Activated naive CD8-positive, alpha-beta T cell treated with anti-CD3 and anti-CD28 coated beads for 36 hours (primary cell): ENCODE data around the gene SLC12A8. TPM values are rescaled to one million over a fixed set of nuclear protein-coding genes. Genes with fewer than 3 reads are reported as not detected.

ENCODE experiments used
- total RNA-seq, 2 experiments: library from RNA; stranded (reverse); gene quantifications; one replicate each; pipeline ENCODE4 v1.2.3, GENCODE V29; 2021

Gene SLC12A8
- total RNA-seq, 2 experiments from 2014 or later, result 1.8 to 1.9 TPM

Other genes starting within 250 kb of the SLC12A8 start
- gene HEG1, start 156.8 kb downstream of the SLC12A8 start, total RNA-seq, result 10 to 100 TPM; 20.7 to 21.4 TPM
- gene ZNF148, start 162.6 kb upstream of the SLC12A8 start, total RNA-seq, result 10 to 100 TPM; 33.8 to 34.3 TPM